SU-DHL-6 (cell line): ENCODE data around the gene NXPH1.

Experiments
- CTCF ChIP-seq: fragments of 200-600 bp; sonication (generic); IDR thresholded peaks from one replicate; pipeline ENCODE4 v1.5.1; 2017; ENCODE audit warnings: antibody characterized with exemption, mild to moderate bottlenecking, low read length, moderate library complexity; ENCODE audit not compliant: insufficient read depth, poor library complexity, severe bottlenecking
- EZH2phosphoT487 ChIP-seq: fragments of 200-600 bp; sonication (generic), shearing (Covaris generic); conservative IDR thresholded peaks from 2 replicates; pipeline ENCODE4 v1.6.1; 2018; ENCODE audit warnings: mild to moderate bottlenecking, antibody characterized with exemption, low read length, moderate library complexity, mixed read lengths

DNA sequence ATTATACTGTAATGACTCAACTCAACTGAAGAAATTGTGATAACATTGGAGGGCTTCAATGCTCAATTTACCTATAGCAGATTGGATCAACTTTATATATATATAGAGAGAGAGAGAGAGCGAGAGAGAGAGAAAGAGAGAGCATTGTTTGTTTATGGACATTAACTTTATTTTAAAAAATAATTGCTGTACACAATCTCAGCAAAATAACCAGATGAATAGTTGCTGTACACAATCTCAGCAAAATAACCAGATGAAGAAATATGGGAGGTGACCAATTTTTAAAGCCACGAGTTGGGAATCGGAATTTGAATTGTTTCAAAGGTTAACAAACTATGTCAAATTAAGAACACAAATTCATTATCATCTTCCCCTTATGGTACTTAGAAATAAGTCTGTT, 319.9 kb downstream of the NXPH1 start:
- no peak for TF ChIP-seq CTCF
- no peak for TF ChIP-seq EZH2phosphoT487
